Placental pericyte (primary cell): Measurements from ENCODE around the gene PCDHB8. TPM values are rescaled to one million over a fixed set of nuclear protein-coding genes. Genes with fewer than 3 reads are reported as not detected.

Experiments used
- total RNA-seq: library from RNA; depleted of rRNA; stranded (reverse); fragments of >200 nt; gene quantifications from 2 replicates; pipeline ENCODE4 v1.2.3, GENCODE V29; 2012

The PCDHB8 gene
- total RNA-seq: 0.29 TPM in 1 of 2 replicates, not detected in the other

GRCh38 chr5:141177577-141178191 is at the start of gene PCDHB8:
Gene PCDHB8, plus strand, starts transcription at chr5:141177790. Its CDS starts 245 bp downstream, at chr5:141178035.

GRCh38 chr5:141135030-141135717 is 42.4 kb upstream of the PCDHB8 start, which contains the start of gene PCDHB5:
Gene PCDHB5, plus strand, starts transcription at chr5:141135206. Its CDS starts 229 bp downstream, at chr5:141135435.

GRCh38 chr5:141149812-141150211 is 27.8 kb upstream of the PCDHB8 start, which contains the start of gene PCDHB6:
Gene PCDHB6, plus strand, starts transcription at chr5:141150057. Its CDS starts 201 bp downstream, at chr5:141150258.

GRCh38 chr5:141172381-141173204 is 5.0 kb upstream of the PCDHB8 start, which contains the start of gene PCDHB7:
Gene PCDHB7, plus strand, starts transcription at chr5:141172644. Its CDS starts 192 bp downstream, at chr5:141172836.

GRCh38 chr5:141182248-141182647 is 4.7 kb downstream of the PCDHB8 start, which contains the start of gene PCDHB16:
Gene PCDHB16, plus strand, starts transcription at chr5:141182387. Its CDS starts 173 bp downstream, at chr5:141182560.

GRCh38 chr5:141186897-141187512 is 9.4 kb downstream of the PCDHB8 start, which contains the start of gene PCDHB9:
Gene PCDHB9, plus strand, starts transcription at chr5:141187161. Its CDS starts 158 bp downstream, at chr5:141187319.

GRCh38 chr5:141192110-141192725 is 14.6 kb downstream of the PCDHB8 start, which contains the start of gene PCDHB10:
Gene PCDHB10, plus strand, starts transcription at chr5:141192353. Its CDS starts 200 bp downstream, at chr5:141192553.

GRCh38 chr5:141199359-141200235 is 22.0 kb downstream of the PCDHB8 start, which contains the start of gene PCDHB11:
Gene PCDHB11, plus strand, starts transcription at chr5:141199627. Its CDS starts 148 bp downstream, at chr5:141199775.

GRCh38 chr5:141208478-141208877 is 30.9 kb downstream of the PCDHB8 start, which contains the start of gene PCDHB12:
Gene PCDHB12, plus strand, starts transcription at chr5:141208719. Its CDS starts 189 bp downstream, at chr5:141208908.

GRCh38 chr5:141213656-141214339 is 36.2 kb downstream of the PCDHB8 start, which contains the start of gene PCDHB13:
Gene PCDHB13, plus strand, starts transcription at chr5:141213919. Its CDS starts 205 bp downstream, at chr5:141214124.

GRCh38 chr5:141223112-141223783 is 45.7 kb downstream of the PCDHB8 start, which contains the start of gene PCDHB14:
Gene PCDHB14, plus strand, starts transcription at chr5:141223343. Its CDS starts 163 bp downstream, at chr5:141223506.

Other genes starting within 250 kb of the PCDHB8 start
- gene PCDHAC2, start 211.3 kb upstream of the PCDHB8 start, total RNA-seq: 0.14 and 0.22 TPM in 2 replicates
- gene PCDHB1, start 126.4 kb upstream of the PCDHB8 start, total RNA-seq: not detected in 2 replicates
- 0.22 and 0.29 TPM in 2 replicates for gene PCDHB2, start 83.2 kb upstream of the PCDHB8 start, total RNA-seq
- gene PCDHB3, start 77.3 kb upstream of the PCDHB8 start, total RNA-seq: under 0.01 and 0.29 TPM in 2 replicates
- 0.14 TPM in 1 of 2 replicates, not detected in the other for gene PCDHB4, start 56.0 kb upstream of the PCDHB8 start, total RNA-seq
- 0.14 and 0.22 TPM in 2 replicates for gene PCDHB5, start 42.6 kb upstream of the PCDHB8 start, total RNA-seq
- under 0.01 and 0.14 TPM in 2 replicates for gene PCDHB6, start 27.7 kb upstream of the PCDHB8 start, total RNA-seq
- under 0.01 and 0.14 TPM in 2 replicates for gene PCDHB7, start 5.1 kb upstream of the PCDHB8 start, total RNA-seq
- under 0.01 and 0.14 TPM in 2 replicates for gene PCDHB16, start 4.6 kb downstream of the PCDHB8 start, total RNA-seq
- 0.14 TPM in 1 of 2 replicates, not detected in the other for gene PCDHB9, start 9.4 kb downstream of the PCDHB8 start, total RNA-seq
- 0.22 and 0.43 TPM in 2 replicates for gene PCDHB10, start 14.6 kb downstream of the PCDHB8 start, total RNA-seq
- gene PCDHB11, start 21.8 kb downstream of the PCDHB8 start, total RNA-seq: under 0.01 and 0.29 TPM in 2 replicates
- under 0.01 TPM in 1 of 2 replicates, not detected in the other for gene PCDHB12, start 30.9 kb downstream of the PCDHB8 start, total RNA-seq
- 0.22 and 0.29 TPM in 2 replicates for gene PCDHB13, start 36.1 kb downstream of the PCDHB8 start, total RNA-seq
- 0.29 and 0.44 TPM in 2 replicates for gene PCDHB14, start 45.6 kb downstream of the PCDHB8 start, total RNA-seq
- under 0.01 and 0.14 TPM in 2 replicates for gene PCDHB15, start 67.6 kb downstream of the PCDHB8 start, total RNA-seq
- gene SLC25A2, start 126.3 kb downstream of the PCDHB8 start, total RNA-seq: 0.44 and 2.0 TPM in 2 replicates
- gene TAF7, start 143.0 kb downstream of the PCDHB8 start, total RNA-seq: 43.1 and 61.6 TPM in 2 replicates
- gene PCDHGA1, start 152.7 kb downstream of the PCDHB8 start, total RNA-seq: 0.43 and 0.88 TPM in 2 replicates
- 2.0 and 6.3 TPM in 2 replicates for gene PCDHGA2, start 161.0 kb downstream of the PCDHB8 start, total RNA-seq
- gene PCDHGA3, start 166.0 kb downstream of the PCDHB8 start, total RNA-seq: 4.0 and 5.5 TPM in 2 replicates
- gene PCDHGB1, start 172.3 kb downstream of the PCDHB8 start, total RNA-seq: 1.8 and 1.9 TPM in 2 replicates
- gene PCDHGA4, start 177.2 kb downstream of the PCDHB8 start, total RNA-seq: 5.0 and 6.1 TPM in 2 replicates
- 2.2 and 3.1 TPM in 2 replicates for gene PCDHGB2, start 182.2 kb downstream of the PCDHB8 start, total RNA-seq
- gene PCDHGA5, start 186.4 kb downstream of the PCDHB8 start, total RNA-seq: 1.5 and 1.9 TPM in 2 replicates
- gene PCDHGB3, start 192.5 kb downstream of the PCDHB8 start, total RNA-seq: 2.6 and 3.3 TPM in 2 replicates
- gene PCDHGA6, start 196.1 kb downstream of the PCDHB8 start, total RNA-seq: 4.3 and 4.8 TPM in 2 replicates
- 4.3 and 7.7 TPM in 2 replicates for gene PCDHGA7, start 205.0 kb downstream of the PCDHB8 start, total RNA-seq
- 28.2 and 30.4 TPM in 2 replicates for gene PCDHGB4, start 209.9 kb downstream of the PCDHB8 start, total RNA-seq
- 2.4 and 3.3 TPM in 2 replicates for gene PCDHGA8, start 214.8 kb downstream of the PCDHB8 start, total RNA-seq
- gene PCDHGB5, start 220.2 kb downstream of the PCDHB8 start, total RNA-seq: 27.3 and 27.4 TPM in 2 replicates
- 4.6 and 6.2 TPM in 2 replicates for gene PCDHGA9, start 225.0 kb downstream of the PCDHB8 start, total RNA-seq
- gene PCDHGB6, start 230.2 kb downstream of the PCDHB8 start, total RNA-seq: 4.3 and 5.3 TPM in 2 replicates
- gene PCDHGA10, start 235.2 kb downstream of the PCDHB8 start, total RNA-seq: 13.2 and 14.0 TPM in 2 replicates
- gene PCDHGB7, start 239.9 kb downstream of the PCDHB8 start, total RNA-seq: 7.6 and 14.0 TPM in 2 replicates
- 12.7 and 19.2 TPM in 2 replicates for gene PCDHGA11, start 243.3 kb downstream of the PCDHB8 start, total RNA-seq